ENCODE results near the gene GNA14. TPM values are rescaled to one million over a fixed set of nuclear protein-coding genes. Genes with fewer than 3 reads are reported as not detected.

The GNA14 gene
- total RNA-seq, 1 experiment from 2014 or later, result 1.3 TPM

DNA sequence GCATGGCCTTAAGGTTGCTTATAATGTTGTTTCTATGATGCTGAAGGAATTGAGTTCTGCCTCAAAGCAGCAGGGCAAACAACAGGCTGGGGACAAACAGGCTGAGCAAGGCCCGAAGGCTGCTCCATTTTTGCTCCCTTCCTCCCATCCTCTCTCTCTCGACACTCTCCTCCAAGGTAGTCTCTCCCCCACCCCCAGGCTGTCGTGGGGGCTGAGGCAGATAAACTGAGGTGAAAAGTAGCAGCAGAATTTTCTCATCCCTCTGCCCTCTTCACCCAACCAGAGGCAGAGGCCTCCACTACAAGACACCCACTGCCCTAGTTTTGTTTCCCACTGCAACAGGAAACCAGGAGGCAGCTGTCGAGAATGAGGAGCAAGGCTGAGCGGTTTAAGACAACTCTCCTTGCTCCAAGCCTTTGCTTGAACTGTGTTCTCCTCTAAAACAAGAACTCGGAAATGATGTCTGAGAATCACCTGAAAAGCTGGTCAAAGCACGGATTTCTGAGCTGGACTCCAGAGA lies 13.5 kb upstream of the GNA14 start:
- BruUV-seq (replicated peaks), result no TSS peak
- CTCF ChIA-PET, result no interaction called here
- no peaks in the 10 kb centered on the region for H3K27me3 ChIP-seq (ENCODE audit: insufficient read depth, low read depth)

DNA sequence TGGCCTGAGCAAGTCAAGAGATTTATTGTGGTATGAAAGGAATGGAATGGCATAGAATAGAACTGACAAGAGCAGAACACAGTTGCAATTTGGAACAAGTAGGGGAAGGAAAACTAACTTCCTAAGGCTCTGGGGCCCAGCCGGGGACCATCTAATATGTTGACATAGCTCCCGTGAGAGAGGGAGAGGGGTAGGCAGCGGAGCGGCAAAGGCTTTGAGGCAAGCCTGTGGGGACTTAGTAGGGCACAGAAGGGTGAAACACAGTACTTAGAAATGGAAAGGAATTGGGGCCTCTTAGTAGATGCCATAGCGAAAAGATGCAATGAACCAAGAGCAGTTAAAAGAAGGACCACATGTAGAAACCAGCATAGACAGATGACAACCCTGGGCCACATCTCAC lies 11.8 kb upstream of the GNA14 start:
- no TSS peak for BruUV-seq (replicated peaks)
- no peaks in the 10 kb centered on the region for H3K9me2 ChIP-seq (ENCODE audit: insufficient read depth)
- H3K4me2 ChIP-seq, result no peak overlapping the region
- H3K27ac ChIP-seq, result no peak overlapping the region
- TF ChIP-seq, protein P1, sequence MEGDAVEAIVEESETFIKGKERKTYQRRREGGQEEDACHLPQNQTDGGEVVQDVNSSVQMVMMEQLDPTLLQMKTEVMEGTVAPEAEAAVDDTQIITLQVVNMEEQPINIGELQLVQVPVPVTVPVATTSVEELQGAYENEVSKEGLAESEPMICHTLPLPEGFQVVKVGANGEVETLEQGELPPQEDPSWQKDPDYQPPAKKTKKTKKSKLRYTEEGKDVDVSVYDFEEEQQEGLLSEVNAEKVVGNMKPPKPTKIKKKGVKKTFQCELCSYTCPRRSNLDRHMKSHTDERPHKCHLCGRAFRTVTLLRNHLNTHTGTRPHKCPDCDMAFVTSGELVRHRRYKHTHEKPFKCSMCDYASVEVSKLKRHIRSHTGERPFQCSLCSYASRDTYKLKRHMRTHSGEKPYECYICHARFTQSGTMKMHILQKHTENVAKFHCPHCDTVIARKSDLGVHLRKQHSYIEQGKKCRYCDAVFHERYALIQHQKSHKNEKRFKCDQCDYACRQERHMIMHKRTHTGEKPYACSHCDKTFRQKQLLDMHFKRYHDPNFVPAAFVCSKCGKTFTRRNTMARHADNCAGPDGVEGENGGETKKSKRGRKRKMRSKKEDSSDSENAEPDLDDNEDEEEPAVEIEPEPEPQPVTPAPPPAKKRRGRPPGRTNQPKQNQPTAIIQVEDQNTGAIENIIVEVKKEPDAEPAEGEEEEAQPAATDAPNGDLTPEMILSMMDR (conservative IDR thresholded peaks at IDR 0.05), result no peak
- TF ChIP-seq EZH2 (IDR thresholded peaks at IDR 0.05; ENCODE audit: low read depth), result no peak
- no peaks in the 10 kb centered on the region for H3K27me3 ChIP-seq (ENCODE audit: insufficient read depth, low read depth)
- H3K9me3 ChIP-seq (ENCODE audit: insufficient read depth, low read depth), result no peaks in the 10 kb centered on the region
- H3K4me3 ChIP-seq, result no peak overlapping the region
- H2AFZ ChIP-seq, result no peak overlapping the region
- ChIA-PET POLR2A (ENCODE audit: unreplicated experiment) (no interaction called here), CTCF (no interaction called here)
- H3K79me2 ChIP-seq (ENCODE audit: low read depth), result no peaks in the 10 kb centered on the region
- H3K36me3 ChIP-seq (ENCODE audit: low read depth), result no peaks in the 10 kb centered on the region
- intact Hi-C loops (cut with micrococcal nuclease; ENCODE audit: unreplicated experiment), result loop anchor here (5.0 kb wide), 2 partner anchors 52 to 203 kb away; no protein-coding TSS in a partner anchor
- peaks cover 21% of the 10 kb centered on the region for H3K4me1 ChIP-seq (replicated peaks; ENCODE audit: insufficient read depth)
- DNase-seq, result no peak
- H4K20me1 ChIP-seq (ENCODE audit: insufficient read depth), result no peaks in the 10 kb centered on the region
- no peaks in the 10 kb centered on the region; the same call in 1 of the 2 replicates for H3F3A ChIP-seq (ENCODE audit: insufficient read depth, low read depth)

More for the DNA sequence above, 13.5 kb upstream of the GNA14 start:
- Histone ChIP-seq H3K9me2 (ENCODE audit: insufficient read depth) (no peaks in the 10 kb centered on the region), H3K36me3 (ENCODE audit: low read depth) (no peaks in the 10 kb centered on the region), H2AFZ (no peak overlapping the region), H3K4me2 (no peak overlapping the region), H3K27ac (no peak overlapping the region), H3F3A (ENCODE audit: insufficient read depth, low read depth) (no peaks in the 10 kb centered on the region; the same call in 1 of the 2 replicates), H3K79me2 (ENCODE audit: low read depth) (no peaks in the 10 kb centered on the region), H3K4me1 (replicated peaks; ENCODE audit: insufficient read depth) (peaks cover 21% of the 10 kb centered on the region), H4K20me1 (ENCODE audit: insufficient read depth) (no peaks in the 10 kb centered on the region), H3K9me3 (ENCODE audit: insufficient read depth, low read depth) (no peaks in the 10 kb centered on the region), H3K4me3 (no peak overlapping the region)
- TF ChIP-seq EZH2 (IDR thresholded peaks at IDR 0.05; ENCODE audit: low read depth), result no peak
- TF ChIP-seq, protein P1 (conservative IDR thresholded peaks at IDR 0.05), result no peak
- DNase-seq, result no peak
- POLR2A ChIA-PET (ENCODE audit: unreplicated experiment), result no interaction called here
- intact Hi-C loops (cut with micrococcal nuclease; ENCODE audit: unreplicated experiment), result loop anchor here (5.0 kb wide), 2 partner anchors 51 to 204 kb away; no protein-coding TSS in a partner anchor

DNA sequence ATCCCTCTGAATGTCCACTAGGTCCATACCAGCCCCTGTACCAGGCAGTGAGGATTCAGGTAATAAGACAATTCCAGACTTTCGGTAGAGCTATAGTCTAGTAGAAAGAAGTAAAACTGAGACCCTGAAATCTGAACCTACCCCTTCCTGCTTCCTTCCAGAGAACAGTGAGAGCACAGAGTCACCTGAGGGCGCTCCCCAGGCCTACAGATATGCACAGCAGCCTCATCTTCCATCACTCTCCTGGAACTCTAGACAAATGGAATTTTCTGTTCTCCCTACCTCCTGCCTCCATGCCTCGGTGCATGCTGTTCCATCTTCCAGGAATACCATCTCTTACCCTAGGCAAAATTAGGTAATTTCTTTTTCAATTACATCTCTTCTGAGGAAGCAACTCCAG lies 3.1 kb upstream of the GNA14 start:
- intact Hi-C loops (cut with micrococcal nuclease; ENCODE audit: unreplicated experiment), result no loop called here
- no TSS peak for BruUV-seq (replicated peaks)
- Histone ChIP-seq H3K4me2 (no peak overlapping the region), H3K79me2 (ENCODE audit: low read depth) (no peaks in the 10 kb centered on the region), H3K27me3 (ENCODE audit: insufficient read depth, low read depth) (no peaks in the 10 kb centered on the region), H3K27ac (no peak overlapping the region), H3K9me3 (ENCODE audit: insufficient read depth, low read depth) (no peaks in the 10 kb centered on the region; the same call in 1 of the 2 replicates), H4K20me1 (ENCODE audit: insufficient read depth) (no peaks in the 10 kb centered on the region), H3K9me2 (ENCODE audit: insufficient read depth) (no peaks in the 10 kb centered on the region), H3K36me3 (ENCODE audit: low read depth) (no peaks in the 10 kb centered on the region), H3F3A (ENCODE audit: insufficient read depth, low read depth) (no peaks in the 10 kb centered on the region), H2AFZ (no peak overlapping the region), H3K4me3 (no peak overlapping the region), H3K4me1 (replicated peaks; ENCODE audit: insufficient read depth) (no peaks in the 10 kb centered on the region)
- no peak for DNase-seq
- ChIA-PET CTCF (interaction anchor here (0.6 kb wide), 1 partner anchor 106 kb away, joined by 4 read pairs; no protein-coding TSS in a partner anchor), POLR2A (ENCODE audit: unreplicated experiment) (no interaction called here)
- TF ChIP-seq EZH2 (IDR thresholded peaks at IDR 0.05; ENCODE audit: low read depth), result no peak
- TF ChIP-seq, protein P1 (conservative IDR thresholded peaks at IDR 0.05), result no peak

Measured in PC-9 (cell line).